HCT116 (cell line): ENCODE data around the gene MYO5C. TPM values are rescaled to one million over a fixed set of nuclear protein-coding genes. Genes with fewer than 3 reads are reported as not detected.
"Not testable (repeated sequence)": the region's sequence is repeated elsewhere in the genome, so short reads cannot be mapped to it uniquely, and the experiment has no call there.

ENCODE experiments used
- ATAC-seq: fragments of 200-7000 bp; cut with Tn5 transposase; 2 replicates; pipeline ENCODE4 v1.9.1; 2020; ENCODE audit warnings: mild to moderate bottlenecking, moderate library complexity
- BruUV-seq: library from RNA; stranded (reverse); fragments of 400-500 nt; replicated peaks from 2 replicates; lab custom pipeline; 2021; lab: Mats Ljungman, UMichigan
- CTCF ChIA-PET: fragments of 300-600 bp; sonication (Branson Sonifier 250); formaldehyde crosslinking; loops from one replicate; lab custom pipeline; 2021; ENCODE audit warnings: antibody characterized with exemption; lab: Charles Lee
- POLR2A ChIA-PET: fragments of 300-600, 350-600 bp; sonication (Branson Sonifier 250); formaldehyde crosslinking; loops from one replicate; lab custom pipeline; 2021; ENCODE audit warnings: antibody characterized with exemption; lab: Charles Lee
- RAD21 ChIA-PET, 2 experiments: fragments of 300-600 bp; sonication (Branson Sonifier 250); formaldehyde crosslinking; loops; one replicate each; lab custom pipeline; 2023; ENCODE audit warnings: low total read pairs in 2 of 2; ENCODE audit not compliant: uncharacterized antibody in 2 of 2, unreplicated experiment in 2 of 2, low non-redundant PET in 1 of 2; lab: Charles Lee
- DNase-seq: peaks from one replicate; pipeline ENCODE4 v3.0.0-alpha.2; 2010; ENCODE audit warnings: low read depth, low spot score
- H2AFZ ChIP-seq: fragments of 200-600 bp; shearing (Covaris generic), sonication (generic); 2 replicates; pipeline ENCODE4 v1.6.1; 2017; ENCODE audit warnings: low read depth, mixed run types, mixed read lengths, antibody characterized with exemption, low read length; ENCODE audit not compliant: poor library complexity, severe bottlenecking
- H3K27ac ChIP-seq: 2 replicates; pipeline ENCODE4 v1.5.1; 2012; ENCODE audit warnings: low read depth, low read length
- H3K27me3 ChIP-seq: fragments of 200-600 bp; sonication (generic); 2 replicates; pipeline ENCODE4 v1.6.1; 2016; ENCODE audit warnings: mixed run types, low read length, mixed read lengths; ENCODE audit not compliant: insufficient read depth
- H3K36me3 ChIP-seq, 2 experiments: fragments of 200-500 bp in 1 of 2; fragments of 200-600 bp in 1 of 2; sonication (Bioruptor generic) in 1 of 2; sonication (generic) in 1 of 2; 2 replicates each; pipeline versions ENCODE4 v1.5.1 to v1.6.1; 2014 to 2016; ENCODE audit warnings: low read length in 2 of 2, inconsistent platforms in 1 of 2, mixed read lengths in 1 of 2, mixed run types in 1 of 2; ENCODE audit not compliant: insufficient read depth in 2 of 2, control insufficient read depth in 1 of 2
- H3K4me1 ChIP-seq, 2 experiments: fragments of 200-600 bp in 1 of 2; sonication (generic) in 1 of 2; 2 replicates each; pipeline versions ENCODE4 v1.5.1 to v1.6.1; 2012 to 2017; ENCODE audit warnings: low read length in 2 of 2, inconsistent platforms in 1 of 2, mild to moderate bottlenecking in 1 of 2, mixed read lengths in 1 of 2, mixed run types in 1 of 2, moderate library complexity in 1 of 2; ENCODE audit not compliant: insufficient read depth in 2 of 2, control insufficient read depth in 1 of 2
- H3K4me2 ChIP-seq: fragments of 200-600 bp; sonication (generic); 2 replicates; pipeline ENCODE4 v1.6.1; 2017; ENCODE audit warnings: mixed run types, low read length, mixed read lengths
- H3K4me3 ChIP-seq, 2 experiments: fragments of 200-600 bp in 1 of 2; sonication (generic) in 1 of 2; replicated peaks in 1 of 2; 2 replicates each; pipeline ENCODE4 v1.5.1; 2011 to 2016; ENCODE audit warnings: low read length in 2 of 2, control low read depth in 1 of 2, low read depth in 1 of 2, mild to moderate bottlenecking in 1 of 2, mixed read lengths in 1 of 2, mixed run types in 1 of 2
- H3K79me2 ChIP-seq: fragments of 200-600 bp; sonication (generic); 2 replicates; pipeline ENCODE4 v1.6.1; 2017; ENCODE audit warnings: mild to moderate bottlenecking, mixed run types, low read length, moderate library complexity, mixed read lengths; ENCODE audit not compliant: insufficient read depth
- H3K9ac ChIP-seq: fragments of 200-600 bp; sonication (generic); 2 replicates; pipeline ENCODE4 v1.6.1; 2016; ENCODE audit warnings: low read length, mixed read lengths
- H3K9me2 ChIP-seq: fragments of 200-600 bp; sonication (generic), shearing (Covaris generic); 2 replicates; pipeline ENCODE4 v1.6.1; 2017; ENCODE audit warnings: mixed run types, mild to moderate bottlenecking, moderate library complexity; ENCODE audit not compliant: insufficient read depth
- H3K9me3 ChIP-seq, 2 experiments: fragments of 200-500 bp in 1 of 2; fragments of 200-600 bp in 1 of 2; sonication (Bioruptor generic) in 1 of 2; sonication (generic) in 1 of 2; 2 replicates each; pipeline ENCODE4 v1.6.1; 2014 to 2017; ENCODE audit warnings: low read length in 2 of 2, mixed read lengths in 2 of 2, inconsistent platforms in 1 of 2, low read depth in 1 of 2, mild to moderate bottlenecking in 1 of 2, mixed run types in 1 of 2, moderate library complexity in 1 of 2; ENCODE audit not compliant: control insufficient read depth in 1 of 2, insufficient read depth in 1 of 2
- H4K20me1 ChIP-seq: fragments of 200-600 bp; sonication (generic), shearing (Covaris generic); 2 replicates; pipeline ENCODE4 v1.6.1; 2017; ENCODE audit warnings: mixed run types, mild to moderate bottlenecking, moderate library complexity; ENCODE audit not compliant: insufficient read depth
- CBX3 ChIP-seq: IDR thresholded peaks from 2 replicates; pipeline ENCODE4 v1.6.1; 2012; ENCODE audit warnings: low read depth
- ELF1 ChIP-seq: IDR thresholded peaks from 2 replicates; pipeline ENCODE4 v1.6.1; 2012; ENCODE audit warnings: low read depth, borderline replicate concordance
- ZFX ChIP-seq: fragments of 450-650 bp; IDR thresholded peaks from 2 replicates; pipeline ENCODE4 v1.6.1; 2017
- ZNF274 ChIP-seq: fragments of 200-500 bp; sonication (Bioruptor generic); IDR thresholded peaks from 2 replicates; pipeline ENCODE4 v1.6.1; 2014; ENCODE audit warnings: mild to moderate bottlenecking, low read depth, low read length, inconsistent platforms
- intact Hi-C: fragments of 100-400 bp; cut with micrococcal nuclease; formaldehyde crosslinking; loops from 2 replicates; pipeline ENCODE4 v1.10.0; 2022
- total RNA-seq: library from RNA; stranded (reverse); gene quantifications from one replicate; pipeline ENCODE4 v1.2.1, GENCODE V29; 2021; ENCODE audit not compliant: unreplicated experiment
- TF ChIP-seq, protein P1 (sequence below): IDR thresholded peaks from 2 replicates; pipeline ENCODE4 v1.6.1; 2012

MYO5C gene
- total RNA-seq, 1 experiment from 2014 or later: 34.0 TPM

DNA sequence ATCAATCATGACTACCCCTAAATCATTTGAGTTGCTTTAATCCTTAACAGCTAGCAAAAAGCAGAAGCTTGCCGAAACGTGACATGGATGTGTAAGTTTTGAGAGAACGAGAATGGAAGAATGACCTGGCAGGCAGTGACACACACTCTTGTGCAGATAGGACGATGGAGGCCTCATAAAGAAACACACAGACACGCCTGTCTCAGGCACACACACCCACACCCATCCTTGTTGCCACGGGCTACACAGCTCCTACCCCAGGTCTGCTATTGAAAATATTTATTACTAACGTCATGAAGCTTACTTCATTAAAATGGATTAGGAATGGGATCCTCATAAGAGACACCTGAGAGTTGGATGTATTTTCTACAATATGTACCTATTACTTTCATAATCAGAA is 8.5 kb downstream of the MYO5C start:
- Histone ChIP-seq H3K79me2 (peaks cover 58% of the 10 kb centered on the region), H3K27ac (no peak overlapping the region)
- CTCF ChIA-PET: no interaction called here
- TF ChIP-seq ZNF274 (no peak), ELF1 (no peak), ZFX (no peak), CBX3 (no peak)
- TF ChIP-seq, protein P1, sequence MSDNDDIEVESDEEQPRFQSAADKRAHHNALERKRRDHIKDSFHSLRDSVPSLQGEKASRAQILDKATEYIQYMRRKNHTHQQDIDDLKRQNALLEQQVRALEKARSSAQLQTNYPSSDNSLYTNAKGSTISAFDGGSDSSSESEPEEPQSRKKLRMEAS: no peak
- TF ChIP-seq, all 23 proteins: peak for 0
- Histone ChIP-seq H3K9me3 (no peaks in the 10 kb centered on the region), H3K27me3 (no peaks in the 10 kb centered on the region), H3K4me2 (no peak overlapping the region), H3K36me3 (peaks cover 0 to 3% of the 10 kb centered on the region in 2 experiments; a peak in 1 of 4 replicates), H3K9ac (no peak overlapping the region), H2AFZ (no peak overlapping the region), H3K4me3 (no peak overlapping the region), H3K4me1 (peaks cover 7 to 10% of the 10 kb centered on the region in 2 experiments; a peak in 2 of 4 replicates), H4K20me1 (no peaks in the 10 kb centered on the region), H3K9me2 (no peaks in the 10 kb centered on the region)
- ATAC-seq (no peak), DNase-seq (no peak)
- RAD21 ChIA-PET: no interaction called here
- POLR2A ChIA-PET: no interaction called here
- intact Hi-C loops: no loop called here
- no TSS peak for BruUV-seq

DNA sequence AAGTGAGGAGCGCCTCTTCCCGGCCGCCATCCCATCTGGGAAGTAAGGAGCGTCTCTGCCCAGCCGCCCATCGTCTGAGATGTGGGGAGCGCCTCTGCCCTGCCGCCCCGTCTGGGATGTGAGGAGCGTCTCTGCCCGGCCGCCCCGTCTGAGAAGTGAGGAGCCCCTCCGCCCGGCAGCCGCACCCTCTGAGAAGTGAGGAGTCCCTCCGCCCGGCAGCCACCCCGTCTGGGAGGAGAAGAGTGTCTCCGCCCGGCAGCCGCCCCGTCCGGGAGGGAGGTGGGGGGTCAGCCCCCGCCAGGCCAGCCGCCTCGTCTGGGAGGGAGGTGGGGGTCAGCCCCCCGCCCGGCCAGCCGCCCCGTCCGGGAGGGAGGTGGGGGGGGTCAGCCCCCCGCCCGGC is 9.7 kb downstream of the MYO5C start:
- H3K4me1 ChIP-seq, CTCF ChIA-PET, BruUV-seq, ATAC-seq, H3K4me2 ChIP-seq, POLR2A ChIA-PET, H3K36me3 ChIP-seq, H3K9me3 ChIP-seq, H2AFZ ChIP-seq, DNase-seq, H3K27me3 ChIP-seq, H3K9me2 ChIP-seq, intact Hi-C loops, RAD21 ChIA-PET, H3K4me3 ChIP-seq, H3K27ac ChIP-seq, H4K20me1 ChIP-seq, H3K9ac ChIP-seq: not testable (repeated sequence)
- H3K79me2 ChIP-seq: peaks cover 50% of the 10 kb centered on the region
